Naive B cell (primary cell): ENCODE measurements around the gene OR13C9. TPM values are rescaled to one million over a fixed set of nuclear protein-coding genes. Genes with fewer than 3 reads are reported as not detected.

Experiments used
- ATAC-seq, 2 donors: fragments of 150-1000 bp; cut with Tn5 transposase; 2 replicates each; pipeline ENCODE4 v1.10.0; 2021; ENCODE audit warnings: low read depth in 2 of 2, mild to moderate bottlenecking in 2 of 2, moderate library complexity in 2 of 2
- DNase-seq: peaks from one replicate; pipeline ENCODE4 v3.0.0; 2022
- H3K27ac Mint-ChIP-seq, 6 donors: one replicate each; pipeline ENCODE4 v1.8.0; 2020 to 2022; ENCODE audit warnings: mild to moderate bottlenecking in 6 of 6, mixed read lengths in 6 of 6, moderate library complexity in 5 of 6, inconsistent platforms in 2 of 6
- H3K27me3 Mint-ChIP-seq, 3 donors: one replicate each; pipeline ENCODE4 v1.8.0; 2021 to 2022; ENCODE audit warnings: mixed read lengths in 3 of 3, mild to moderate bottlenecking in 1 of 3
- H3K36me3 Mint-ChIP-seq, 2 donors: one replicate each; pipeline ENCODE4 v1.8.0; 2020 to 2022; ENCODE audit warnings: mixed read lengths in 2 of 2, inconsistent platforms in 1 of 2, mild to moderate bottlenecking in 1 of 2
- H3K4me1 Mint-ChIP-seq, 3 donors: one replicate each; pipeline ENCODE4 v1.8.0; 2020 to 2022; ENCODE audit warnings: mixed read lengths in 3 of 3, inconsistent platforms in 1 of 3, mild to moderate bottlenecking in 1 of 3, moderate library complexity in 1 of 3
- H3K4me3 Mint-ChIP-seq, 8 donors: one replicate each; pipeline ENCODE4 v1.8.0; 2020 to 2022; ENCODE audit warnings: mild to moderate bottlenecking in 8 of 8, mixed read lengths in 8 of 8, moderate library complexity in 8 of 8, inconsistent platforms in 2 of 8
- H3K9me3 Mint-ChIP-seq, 7 donors: one replicate each; pipeline ENCODE4 v1.8.0; 2020 to 2022; ENCODE audit warnings: mixed read lengths in 7 of 7, mild to moderate bottlenecking in 5 of 7, inconsistent platforms in 2 of 7, moderate library complexity in 1 of 7
- polyA plus RNA-seq, 6 donors: library from polyadenylated mRNA; unstranded; fragments of 300-500 nt; fragmentation: Illumina TruSeq; gene quantifications; one replicate each; pipeline ENCODE4 v1.2.3, GENCODE V29; 2021; ENCODE audit warnings: low read depth in 6 of 6

OR13C9 gene
- polyA plus RNA-seq, 6 donors from 2014 or later: not detected

GRCh38 chr9:104586496-104587180 lies 31.4 kb downstream of the OR13C9 start:
- ATAC-seq (no peak), DNase-seq (no peak)
- H3K36me3 Mint-ChIP-seq: no peaks in the 10 kb centered on the region
- no peak overlapping the region for H3K4me3 Mint-ChIP-seq
- no peaks in the 10 kb centered on the region for H3K4me1 Mint-ChIP-seq
- H3K9me3 Mint-ChIP-seq: no peaks in the 10 kb centered on the region
- no peaks in the 10 kb centered on the region for H3K27me3 Mint-ChIP-seq
- no peak overlapping the region for H3K27ac Mint-ChIP-seq

GRCh38 chr9:104580562-104580961 lies 37.4 kb downstream of the OR13C9 start:
- Mint-ChIP-seq H3K27ac (no peak overlapping the region), H3K36me3 (no peaks in the 10 kb centered on the region), H3K4me1 (no peaks in the 10 kb centered on the region), H3K4me3 (no peak overlapping the region), H3K9me3 (no peaks in the 10 kb centered on the region), H3K27me3 (no peaks in the 10 kb centered on the region)
- DNase-seq (no peak), ATAC-seq (no peak)

DNA sequence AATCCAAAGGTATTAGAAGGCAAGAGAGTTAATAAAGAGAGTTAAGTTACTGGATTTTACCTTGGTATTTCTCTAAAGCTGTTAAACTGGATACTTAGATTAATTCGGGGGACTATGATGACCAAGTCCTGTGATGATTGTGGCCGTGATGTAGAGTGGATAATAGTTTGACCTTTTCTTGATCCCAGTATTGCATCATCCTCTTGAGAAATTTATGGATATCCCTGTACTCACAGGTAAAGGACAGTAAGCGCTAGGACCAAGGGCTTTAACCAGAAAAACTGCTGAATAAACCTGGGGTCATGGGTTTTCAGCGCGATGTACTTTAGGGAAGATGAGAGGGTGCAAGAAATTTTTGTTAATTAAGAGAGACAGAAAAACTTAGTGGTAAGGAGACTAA lies 40.7 kb downstream of the OR13C9 start:
- ATAC-seq: no peak
- no peaks in the 10 kb centered on the region for H3K27me3 Mint-ChIP-seq
- H3K4me1 Mint-ChIP-seq: no peaks in the 10 kb centered on the region
- no peak for DNase-seq
- no peak overlapping the region for H3K27ac Mint-ChIP-seq
- peaks cover 5 to 6% of the 10 kb centered on the region in 2 donors for H3K36me3 Mint-ChIP-seq
- H3K4me3 Mint-ChIP-seq: no peak overlapping the region
- H3K9me3 Mint-ChIP-seq: peaks cover 2 to 20% (median 12%) of the 10 kb centered on the region in 7 donors

DNA sequence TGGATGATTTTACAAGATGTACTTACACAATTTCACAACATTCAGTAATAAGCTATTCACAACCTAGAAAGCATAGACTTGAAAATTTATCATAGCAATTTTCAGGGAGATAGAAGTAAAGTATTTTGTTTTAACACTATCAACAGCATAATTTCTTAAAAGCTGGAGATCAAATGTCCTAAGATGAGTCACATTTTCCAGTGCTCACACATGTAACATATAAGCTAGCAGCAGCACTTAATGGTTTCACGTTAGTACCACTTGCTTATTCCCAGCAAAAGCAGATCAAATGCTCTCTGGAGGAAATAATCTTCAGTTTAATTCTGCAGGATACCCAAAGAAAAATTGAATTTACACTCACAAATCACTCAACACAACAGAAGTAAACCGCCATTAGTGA lies 42.5 kb downstream of the OR13C9 start:
- H3K9me3 Mint-ChIP-seq: peaks cover 3 to 28% (median 14%) of the 10 kb centered on the region in 7 donors
- DNase-seq (no peak), ATAC-seq (no peak)
- peaks cover 5 to 6% of the 10 kb centered on the region in 2 donors for H3K36me3 Mint-ChIP-seq
- H3K4me1 Mint-ChIP-seq: no peaks in the 10 kb centered on the region
- no peak overlapping the region for H3K27ac Mint-ChIP-seq
- no peaks in the 10 kb centered on the region for H3K27me3 Mint-ChIP-seq
- no peak overlapping the region for H3K4me3 Mint-ChIP-seq

GRCh38 chr9:104572612-104573011 lies 45.4 kb downstream of the OR13C9 start:
- Mint-ChIP-seq H3K27me3 (no peaks in the 10 kb centered on the region), H3K36me3 (peaks cover 5 to 6% of the 10 kb centered on the region in 2 donors), H3K27ac (no peak overlapping the region), H3K4me1 (no peaks in the 10 kb centered on the region), H3K4me3 (no peak overlapping the region), H3K9me3 (peaks cover 3 to 31% (median 14%) of the 10 kb centered on the region in 7 donors)
- ATAC-seq: no peak
- no peak for DNase-seq

- H3K4me1 Mint-ChIP-seq: no peaks in the 10 kb centered on the region
- no peak within 1 kb of the TSS for H3K27ac Mint-ChIP-seq
- H3K9me3 Mint-ChIP-seq: peaks cover 0 to 27% (median 11%) of the 10 kb centered on the region in 7 donors
- peaks cover 5 to 6% of the 10 kb centered on the region in 2 donors for H3K36me3 Mint-ChIP-seq
- ATAC-seq (no peak), DNase-seq (no peak)
- H3K27me3 Mint-ChIP-seq: no peaks in the 10 kb centered on the region
- no peak within 1 kb of the TSS for H3K4me3 Mint-ChIP-seq
Observed at GRCh38 chr9:104568868-104569267, 49.1 kb downstream of the OR13C9 start, which contains the start of gene OR13C8. Gene OR13C8, plus strand, starts transcription at chr9:104569168. Its CDS starts 0 bp downstream, at chr9:104569168.

Other genes starting within 250 kb of the OR13C9 start
- gene OR13F1, start 113.9 kb downstream of the OR13C9 start, polyA plus RNA-seq: not detected
- not detected for gene OR13C4, start 91.0 kb downstream of the OR13C9 start, polyA plus RNA-seq
- not detected for gene OR13C3, start 81.3 kb downstream of the OR13C9 start, polyA plus RNA-seq
- gene OR13C8, start 49.0 kb downstream of the OR13C9 start, polyA plus RNA-seq: not detected
- not detected for gene OR13C5, start 18.8 kb downstream of the OR13C9 start, polyA plus RNA-seq
- not detected for gene OR13C2, start 12.6 kb downstream of the OR13C9 start, polyA plus RNA-seq
- gene OR13D1, start 76.3 kb upstream of the OR13C9 start, polyA plus RNA-seq: not detected
- gene NIPSNAP3A, start 129.5 kb upstream of the OR13C9 start, polyA plus RNA-seq: 10 to 100 TPM; 22.1 to 60.3 (median 28.3) TPM
- gene NIPSNAP3B, start 145.9 kb upstream of the OR13C9 start, polyA plus RNA-seq: 10 to 100 TPM in 2 of 6 donors, 1 to 10 TPM in 4; 4.4 to 12.1 (median 5.9) TPM